Panc1 (cell line): ENCODE data around the gene BAMBI. TPM values are rescaled to one million over a fixed set of nuclear protein-coding genes. Genes with fewer than 3 reads are reported as not detected.

Experiments used
- ATAC-seq: fragments of 200-7000 bp; cut with Tn5 transposase; 2 replicates; pipeline ENCODE4 v1.9.1; 2020; ENCODE audit warnings: mild to moderate bottlenecking, moderate library complexity
- BruUV-seq: library from RNA; stranded (reverse); fragments of 400-500 nt; replicated peaks from 2 replicates; lab custom pipeline; 2021; lab: Mats Ljungman, UMichigan
- CTCF ChIA-PET: fragments of 300-600 bp; sonication (Branson Sonifier 250); formaldehyde crosslinking; loops from one replicate; lab custom pipeline; 2022; ENCODE audit warnings: antibody characterized with exemption; lab: Charles Lee
- POLR2A ChIA-PET: fragments of 300-600 bp; sonication (Branson Sonifier 250); formaldehyde crosslinking; loops from one replicate; lab custom pipeline; 2022; ENCODE audit warnings: antibody characterized with exemption; lab: Charles Lee
- DNase-seq: peaks from one replicate; pipeline ENCODE4 v3.0.0-alpha.2; 2010; ENCODE audit warnings: low read depth, low spot score
- H3K27ac ChIP-seq: 2 replicates; pipeline ENCODE4 v1.5.1; 2011; ENCODE audit warnings: mild to moderate bottlenecking, low read length, inconsistent platforms
- H3K27me3 ChIP-seq: fragments of 200-500 bp; sonication (Bioruptor generic); 2 replicates; pipeline ENCODE4 v1.6.0; 2014; ENCODE audit warnings: low read length, inconsistent platforms; ENCODE audit not compliant: control insufficient read depth, insufficient read depth
- H3K36me3 ChIP-seq: fragments of 200-500 bp; sonication (Bioruptor generic); 2 replicates; pipeline ENCODE4 v1.5.1; 2014; ENCODE audit warnings: inconsistent platforms, mild to moderate bottlenecking, low read length, moderate library complexity; ENCODE audit not compliant: control insufficient read depth, insufficient read depth
- H3K4me1 ChIP-seq: 2 replicates; pipeline ENCODE4 v1.5.1; 2011; ENCODE audit warnings: inconsistent platforms, mild to moderate bottlenecking, low read length, moderate library complexity; ENCODE audit not compliant: control insufficient read depth, insufficient read depth
- H3K4me3 ChIP-seq, 2 experiments: 2 replicates each; pipeline ENCODE4 v1.5.1; 2011 to 2012; ENCODE audit warnings: low read depth in 2 of 2, low read length in 2 of 2, mild to moderate bottlenecking in 2 of 2, inconsistent platforms in 1 of 2, moderate library complexity in 1 of 2
- H3K9me3 ChIP-seq: fragments of 200-500 bp; sonication (Bioruptor generic); 2 replicates; pipeline ENCODE4 v1.5.1; 2014; ENCODE audit warnings: low read depth, mild to moderate bottlenecking, inconsistent platforms, low read length, moderate library complexity; ENCODE audit not compliant: control insufficient read depth, insufficient read depth
- CTCF ChIP-seq: fragments of 450-650 bp; IDR thresholded peaks from 2 replicates; pipeline ENCODE4 v1.5.1; 2017; ENCODE audit warnings: mild to moderate bottlenecking
- POLR2AphosphoS5 ChIP-seq: IDR thresholded peaks from 2 replicates; pipeline ENCODE4 v1.6.1; 2012; ENCODE audit warnings: mild to moderate bottlenecking, low read depth, low read length, moderate library complexity
- REST ChIP-seq, 2 experiments: IDR thresholded peaks; 2 replicates each; pipeline ENCODE4 v1.6.1; 2011 to 2012; ENCODE audit warnings: low read depth in 2 of 2, control low read depth in 1 of 2, low read length in 1 of 2, mild to moderate bottlenecking in 1 of 2, moderate library complexity in 1 of 2; ENCODE audit not compliant: insufficient read depth in 1 of 2
- SIN3A ChIP-seq: IDR thresholded peaks from 2 replicates; pipeline ENCODE4 v1.6.1; 2012; ENCODE audit warnings: low read depth, mild to moderate bottlenecking, low read length, moderate library complexity, borderline replicate concordance; ENCODE audit not compliant: insufficient read depth
- TCF7L2 ChIP-seq: IDR thresholded peaks from 2 replicates; pipeline ENCODE4 v1.6.1; 2011; ENCODE audit warnings: mild to moderate bottlenecking, low read depth, low read length, inconsistent platforms
- in situ Hi-C: cut with HindIII; loops from 2 replicates; pipeline ENCODE4 v1.10.0; 2016; ENCODE audit warnings: low sequenced_read_pairs, low pct_unique_long_range_greater_than_20kb
- intact Hi-C: fragments of 100-400 bp; cut with micrococcal nuclease; formaldehyde crosslinking; loops from one replicate; pipeline ENCODE4 v1.10.0; 2022; ENCODE audit not compliant: unreplicated experiment
- total RNA-seq: library from RNA; stranded (reverse); gene quantifications from one replicate; pipeline ENCODE4 v1.2.1, GENCODE V29; 2021; ENCODE audit not compliant: unreplicated experiment

BAMBI gene
- total RNA-seq, 1 experiment from 2014 or later = 3.9 TPM

GRCh38 chr10:28691187-28691694, 13.9 kb downstream of the BAMBI start:
- DNase-seq (no peak), ATAC-seq (no peak)
- Histone ChIP-seq H3K4me1 (no peaks in the 10 kb centered on the region), H3K27ac (no peak overlapping the region), H3K9me3 (no peaks in the 10 kb centered on the region), H3K27me3 (no peaks in the 10 kb centered on the region), H3K36me3 (no peaks in the 10 kb centered on the region), H3K4me3 (no peak overlapping the region)
- intact Hi-C loops = no loop called here
- no peak for TF ChIP-seq POLR2AphosphoS5
- no peak for TF ChIP-seq REST (IDR thresholded peaks at IDR 0.05; ENCODE audit: insufficient read depth in 1 of 2, low read depth in 2 of 2, low read length in 1 of 2)
- no peak for TF ChIP-seq SIN3A
- no peak for TF ChIP-seq CTCF
- no peak for TF ChIP-seq TCF7L2
- CTCF ChIA-PET = interaction anchor here (0.7 kb wide), 1 partner anchor 1276 kb away, joined by 3 read pairs; no protein-coding TSS in a partner anchor
- in situ Hi-C loops = no loop called here
- POLR2A ChIA-PET = no interaction called here
- BruUV-seq = no TSS peak

GRCh38 chr10:28692050-28692449, 14.7 kb downstream of the BAMBI start:
- no peak overlapping the region for H3K27ac ChIP-seq
- no peaks in the 10 kb centered on the region for H3K4me1 ChIP-seq
- in situ Hi-C loops (no loop called here), intact Hi-C loops (no loop called here)
- BruUV-seq = no TSS peak
- ChIA-PET POLR2A (no interaction called here), CTCF (no interaction called here)
- ATAC-seq = no peak
- no peaks in the 10 kb centered on the region for H3K9me3 ChIP-seq
- no peaks in the 10 kb centered on the region for H3K27me3 ChIP-seq
- no peak overlapping the region for H3K4me3 ChIP-seq
- H3K36me3 ChIP-seq = no peaks in the 10 kb centered on the region
- TF ChIP-seq REST (IDR thresholded peaks at IDR 0.05; ENCODE audit: insufficient read depth in 1 of 2, low read depth in 2 of 2, low read length in 1 of 2) = no peak
- no peak for DNase-seq
